ENCODE measurements around the gene RNF19B. TPM values are rescaled to one million over a fixed set of nuclear protein-coding genes. Genes with fewer than 3 reads are reported as not detected.

The RNF19B gene
- total RNA-seq, 1 experiment from 2014 or later: 22.5 TPM

DNA sequence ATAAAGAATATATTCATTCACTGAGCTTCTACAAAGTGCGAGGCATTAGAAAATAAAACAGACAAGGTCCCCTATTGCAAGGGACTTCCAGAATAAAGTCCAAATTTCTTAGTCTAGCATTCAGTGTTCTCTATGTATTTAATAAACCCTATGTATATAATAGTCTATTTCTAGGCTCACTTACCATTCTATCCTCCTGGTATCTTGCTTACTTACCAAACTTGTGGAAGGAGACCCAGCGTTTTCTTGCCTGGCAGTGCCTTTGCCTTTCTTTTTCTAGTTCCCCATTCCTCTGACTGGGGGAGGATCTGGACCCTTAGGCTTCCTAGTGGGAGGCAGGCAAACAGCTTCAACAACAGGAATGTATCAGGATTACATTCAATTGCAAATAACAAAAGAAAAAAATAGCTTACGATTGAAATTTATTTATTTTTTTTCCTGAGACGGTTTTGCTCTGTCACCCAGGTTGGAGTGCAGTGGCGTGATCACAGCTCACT, 690 bp upstream of the RNF19B start:
- ChIA-PET CTCF (interaction anchor here (1.0 to 1.3 kb wide), 2 partner anchors 32 to 73 kb away, joined by 3 to 4 read pairs; no protein-coding TSS in a partner anchor), RAD21 (ENCODE audit: low non-redundant PET in 1 of 2, low total read pairs in 2 of 2, uncharacterized antibody in 2 of 2, unreplicated experiment in 2 of 2) (interaction anchor here in 1 of 2 experiments (1.5 kb wide), 1 partner anchor 42 kb away, joined by 4 read pairs; no protein-coding TSS in a partner anchor), POLR2A (interaction anchor here (0.5 to 2.5 kb wide), 15 partner anchors 11 to 1039 kb away, joined by 3 to 41 read pairs (median 3); partner anchors contain the start of genes RBBP4 and TRIM62)
- TF ChIP-seq, protein P1, sequence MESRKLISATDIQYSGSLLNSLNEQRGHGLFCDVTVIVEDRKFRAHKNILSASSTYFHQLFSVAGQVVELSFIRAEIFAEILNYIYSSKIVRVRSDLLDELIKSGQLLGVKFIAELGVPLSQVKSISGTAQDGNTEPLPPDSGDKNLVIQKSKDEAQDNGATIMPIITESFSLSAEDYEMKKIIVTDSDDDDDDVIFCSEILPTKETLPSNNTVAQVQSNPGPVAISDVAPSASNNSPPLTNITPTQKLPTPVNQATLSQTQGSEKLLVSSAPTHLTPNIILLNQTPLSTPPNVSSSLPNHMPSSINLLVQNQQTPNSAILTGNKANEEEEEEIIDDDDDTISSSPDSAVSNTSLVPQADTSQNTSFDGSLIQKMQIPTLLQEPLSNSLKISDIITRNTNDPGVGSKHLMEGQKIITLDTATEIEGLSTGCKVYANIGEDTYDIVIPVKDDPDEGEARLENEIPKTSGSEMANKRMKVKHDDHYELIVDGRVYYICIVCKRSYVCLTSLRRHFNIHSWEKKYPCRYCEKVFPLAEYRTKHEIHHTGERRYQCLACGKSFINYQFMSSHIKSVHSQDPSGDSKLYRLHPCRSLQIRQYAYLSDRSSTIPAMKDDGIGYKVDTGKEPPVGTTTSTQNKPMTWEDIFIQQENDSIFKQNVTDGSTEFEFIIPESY (IDR thresholded peaks at IDR 0.05; ENCODE audit: extremely low read depth, insufficient replicate concordance, low read length): no peak
- TF ChIP-seq POLR2AphosphoS5 (IDR thresholded peaks at IDR 0.05; ENCODE audit: low read depth, low read length) (no peak), POLR2A (IDR thresholded peaks at IDR 0.05; ENCODE audit: borderline replicate concordance, extremely low read depth, insufficient read depth, insufficient read length) (no peak), ELF1 (IDR thresholded peaks at IDR 0.05; ENCODE audit: borderline replicate concordance, low read depth) (no peak)
- TF ChIP-seq, protein P2, sequence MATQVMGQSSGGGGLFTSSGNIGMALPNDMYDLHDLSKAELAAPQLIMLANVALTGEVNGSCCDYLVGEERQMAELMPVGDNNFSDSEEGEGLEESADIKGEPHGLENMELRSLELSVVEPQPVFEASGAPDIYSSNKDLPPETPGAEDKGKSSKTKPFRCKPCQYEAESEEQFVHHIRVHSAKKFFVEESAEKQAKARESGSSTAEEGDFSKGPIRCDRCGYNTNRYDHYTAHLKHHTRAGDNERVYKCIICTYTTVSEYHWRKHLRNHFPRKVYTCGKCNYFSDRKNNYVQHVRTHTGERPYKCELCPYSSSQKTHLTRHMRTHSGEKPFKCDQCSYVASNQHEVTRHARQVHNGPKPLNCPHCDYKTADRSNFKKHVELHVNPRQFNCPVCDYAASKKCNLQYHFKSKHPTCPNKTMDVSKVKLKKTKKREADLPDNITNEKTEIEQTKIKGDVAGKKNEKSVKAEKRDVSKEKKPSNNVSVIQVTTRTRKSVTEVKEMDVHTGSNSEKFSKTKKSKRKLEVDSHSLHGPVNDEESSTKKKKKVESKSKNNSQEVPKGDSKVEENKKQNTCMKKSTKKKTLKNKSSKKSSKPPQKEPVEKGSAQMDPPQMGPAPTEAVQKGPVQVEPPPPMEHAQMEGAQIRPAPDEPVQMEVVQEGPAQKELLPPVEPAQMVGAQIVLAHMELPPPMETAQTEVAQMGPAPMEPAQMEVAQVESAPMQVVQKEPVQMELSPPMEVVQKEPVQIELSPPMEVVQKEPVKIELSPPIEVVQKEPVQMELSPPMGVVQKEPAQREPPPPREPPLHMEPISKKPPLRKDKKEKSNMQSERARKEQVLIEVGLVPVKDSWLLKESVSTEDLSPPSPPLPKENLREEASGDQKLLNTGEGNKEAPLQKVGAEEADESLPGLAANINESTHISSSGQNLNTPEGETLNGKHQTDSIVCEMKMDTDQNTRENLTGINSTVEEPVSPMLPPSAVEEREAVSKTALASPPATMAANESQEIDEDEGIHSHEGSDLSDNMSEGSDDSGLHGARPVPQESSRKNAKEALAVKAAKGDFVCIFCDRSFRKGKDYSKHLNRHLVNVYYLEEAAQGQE (IDR thresholded peaks at IDR 0.05; ENCODE audit: low read depth): no peak
- Histone ChIP-seq H3K4me2 (ENCODE audit: low read length) (peak overlapping the region; percentile 76), H3K79me2 (ENCODE audit: insufficient read depth, low read length) (peaks cover 35% of the 10 kb centered on the region), H4K20me1 (ENCODE audit: insufficient read depth) (no peaks in the 10 kb centered on the region; the same call in 1 of the 2 replicates), H2AFZ (ENCODE audit: low read depth, low read length, poor library complexity, severe bottlenecking) (no peak overlapping the region), H3K4me1 (ENCODE audit: control insufficient read depth in 1 of 2, insufficient read depth in 2 of 2, low read length in 2 of 2) (peaks cover 20 to 32% of the 10 kb centered on the region in 2 experiments), H3K27ac (ENCODE audit: low read depth, low read length) (peak overlapping the region; percentile 11; the same call in 1 of the 2 replicates), H3K9ac (ENCODE audit: low read length) (0 out of 2 replicates have a peak overlapping the region, but pooled peaks have one; percentile 68), H3K9me3 (ENCODE audit: control insufficient read depth in 1 of 2, insufficient read depth in 1 of 2, low read depth in 1 of 2, low read length in 2 of 2) (no peaks in the 10 kb centered on the region), H3K4me3 (replicated peaks in 1 of 2; ENCODE audit: low read depth in 1 of 2, low read length in 2 of 2) (peak overlapping the region; percentile 42 to 62), H3K27me3 (ENCODE audit: insufficient read depth, low read length) (no peaks in the 10 kb centered on the region), H3K9me2 (ENCODE audit: insufficient read depth) (0 out of 2 replicates have a peak, but pooled peaks cover 2% of the 10 kb centered on the region), H3K36me3 (ENCODE audit: control insufficient read depth in 1 of 2, insufficient read depth in 2 of 2, low read length in 2 of 2) (no peaks in the 10 kb centered on the region)
- intact Hi-C loops (cut with micrococcal nuclease): loop anchor here (2.0 kb wide), 1 partner anchor 24 kb away; no protein-coding TSS in a partner anchor
- BruUV-seq (replicated peaks): TSS peak; percentile 80
- DNase-seq (ENCODE audit: low read depth, low spot score): no peak
- no peak for ATAC-seq

Data from HCT116 (cell line).